NCI-H128 (cell line): ENCODE measurements around the gene CEP192.
A peak's percentile ranks its signal among the peaks of the same experiment; 100 is the strongest.
"Not testable (repeated sequence)": the region's sequence is repeated elsewhere in the genome, so short reads cannot be mapped to it uniquely, and the experiment has no call there.

ENCODE experiments used
- DNase-seq: peaks from one replicate; lab custom pipeline; 2025; ENCODE audit not compliant: unreplicated experiment; lab: John Stamatoyannopoulos, UW

The CEP192 gene, protein sequence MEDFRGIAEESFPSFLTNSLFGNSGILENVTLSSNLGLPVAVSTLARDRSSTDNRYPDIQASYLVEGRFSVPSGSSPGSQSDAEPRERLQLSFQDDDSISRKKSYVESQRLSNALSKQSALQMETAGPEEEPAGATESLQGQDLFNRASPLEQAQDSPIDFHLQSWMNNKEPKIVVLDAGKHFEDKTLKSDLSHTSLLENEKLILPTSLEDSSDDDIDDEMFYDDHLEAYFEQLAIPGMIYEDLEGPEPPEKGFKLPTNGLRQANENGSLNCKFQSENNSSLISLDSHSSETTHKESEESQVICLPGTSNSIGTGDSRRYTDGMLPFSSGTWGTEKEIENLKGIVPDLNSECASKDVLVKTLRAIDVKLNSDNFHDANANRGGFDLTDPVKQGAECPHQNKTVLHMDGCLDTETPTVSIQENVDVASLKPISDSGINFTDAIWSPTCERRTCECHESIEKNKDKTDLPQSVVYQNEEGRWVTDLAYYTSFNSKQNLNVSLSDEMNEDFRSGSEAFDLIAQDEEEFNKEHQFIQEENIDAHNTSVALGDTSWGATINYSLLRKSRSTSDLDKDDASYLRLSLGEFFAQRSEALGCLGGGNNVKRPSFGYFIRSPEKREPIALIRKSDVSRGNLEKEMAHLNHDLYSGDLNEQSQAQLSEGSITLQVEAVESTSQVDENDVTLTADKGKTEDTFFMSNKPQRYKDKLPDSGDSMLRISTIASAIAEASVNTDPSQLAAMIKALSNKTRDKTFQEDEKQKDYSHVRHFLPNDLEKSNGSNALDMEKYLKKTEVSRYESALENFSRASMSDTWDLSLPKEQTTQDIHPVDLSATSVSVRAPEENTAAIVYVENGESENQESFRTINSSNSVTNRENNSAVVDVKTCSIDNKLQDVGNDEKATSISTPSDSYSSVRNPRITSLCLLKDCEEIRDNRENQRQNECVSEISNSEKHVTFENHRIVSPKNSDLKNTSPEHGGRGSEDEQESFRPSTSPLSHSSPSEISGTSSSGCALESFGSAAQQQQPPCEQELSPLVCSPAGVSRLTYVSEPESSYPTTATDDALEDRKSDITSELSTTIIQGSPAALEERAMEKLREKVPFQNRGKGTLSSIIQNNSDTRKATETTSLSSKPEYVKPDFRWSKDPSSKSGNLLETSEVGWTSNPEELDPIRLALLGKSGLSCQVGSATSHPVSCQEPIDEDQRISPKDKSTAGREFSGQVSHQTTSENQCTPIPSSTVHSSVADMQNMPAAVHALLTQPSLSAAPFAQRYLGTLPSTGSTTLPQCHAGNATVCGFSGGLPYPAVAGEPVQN (N-terminal part only)

DNA sequence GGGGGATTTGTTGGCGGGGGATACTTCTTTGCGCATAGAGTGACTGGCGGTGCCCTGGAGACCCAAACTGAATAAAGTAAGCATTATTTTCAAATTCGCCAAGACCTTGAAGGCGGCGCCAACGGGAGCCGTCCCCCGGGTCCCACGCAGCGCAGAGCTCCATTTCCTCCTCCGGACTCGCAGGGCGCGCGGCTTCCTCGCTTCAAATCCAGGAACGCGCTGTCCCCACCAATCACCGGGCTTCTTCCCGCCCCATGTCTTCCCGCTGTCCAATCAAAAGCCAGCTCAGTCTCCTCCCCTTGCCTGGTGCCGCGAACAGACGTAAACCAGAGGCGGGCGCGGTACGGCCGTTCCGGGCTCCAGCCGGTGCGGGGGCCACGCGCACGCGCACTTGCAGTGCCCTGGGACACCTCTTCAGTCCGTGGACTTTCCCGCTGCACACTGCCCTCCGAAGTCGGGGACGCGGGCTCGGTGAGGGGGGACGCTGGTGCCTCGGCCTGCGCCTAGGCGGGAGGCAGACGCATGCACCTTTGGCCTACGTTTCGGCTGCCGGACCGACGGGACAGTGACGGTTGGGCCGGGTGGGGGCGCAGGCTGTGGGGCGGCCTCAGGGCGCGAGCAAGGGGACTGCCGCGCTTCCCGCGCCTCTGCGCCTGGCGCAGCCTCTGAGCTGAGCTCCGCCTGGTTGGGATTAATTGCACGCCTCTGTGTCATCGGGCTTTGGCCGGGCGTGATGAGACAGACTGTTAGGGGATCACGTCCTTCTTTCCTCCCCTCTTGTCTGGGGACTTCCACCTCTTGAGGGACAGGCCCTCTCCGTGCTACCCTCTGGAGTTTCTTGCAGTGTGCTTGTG lies at the start of gene CEP192:
TSS of gene CEP192 (plus strand) at position 396 of the 854 bp plus-strand sequence. CDS start 8,063 bp downstream, outside the sequence.
- DNase-seq, result peak; percentile 97

DNA sequence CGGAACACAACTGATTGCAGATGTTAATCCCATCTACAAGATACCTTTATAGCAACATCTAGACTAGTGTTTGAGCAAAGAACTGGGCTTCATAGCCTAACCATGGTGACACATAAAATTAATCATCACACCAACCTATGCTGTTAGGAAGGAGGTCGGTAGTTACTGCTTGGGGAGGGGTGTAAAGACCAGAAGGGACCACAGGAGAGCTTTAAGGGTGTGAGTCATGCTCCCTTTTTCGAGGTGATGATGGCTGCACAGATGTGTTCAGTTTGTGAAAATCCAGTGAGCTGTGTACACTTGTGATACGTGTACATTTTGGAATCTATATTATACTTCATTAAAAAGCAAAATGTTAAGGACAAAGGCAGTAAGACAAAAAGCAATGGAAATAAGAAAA lies 47.9 kb upstream of the CEP192 start:
- no peak for DNase-seq

DNA sequence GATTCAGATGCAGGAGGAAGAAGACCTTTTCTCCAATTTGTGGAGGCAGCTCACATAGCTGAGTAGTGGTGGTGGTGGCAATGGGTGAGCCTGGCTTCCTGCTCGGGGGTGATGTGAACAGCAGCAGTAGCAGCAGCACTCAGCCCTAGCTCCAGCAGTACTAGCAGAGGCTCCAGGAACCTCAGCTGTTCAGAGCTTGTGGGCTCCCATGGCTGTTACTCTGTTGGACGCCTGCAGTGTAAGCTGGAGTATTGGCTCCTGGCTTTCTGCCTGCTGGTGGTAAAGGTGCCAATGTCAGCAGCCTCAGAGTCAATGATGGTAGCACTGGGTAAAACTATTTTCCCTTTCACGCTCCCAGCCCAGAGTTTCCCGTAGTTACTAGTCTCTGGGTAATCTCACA lies 46.5 kb upstream of the CEP192 start:
- DNase-seq, result no peak

DNA sequence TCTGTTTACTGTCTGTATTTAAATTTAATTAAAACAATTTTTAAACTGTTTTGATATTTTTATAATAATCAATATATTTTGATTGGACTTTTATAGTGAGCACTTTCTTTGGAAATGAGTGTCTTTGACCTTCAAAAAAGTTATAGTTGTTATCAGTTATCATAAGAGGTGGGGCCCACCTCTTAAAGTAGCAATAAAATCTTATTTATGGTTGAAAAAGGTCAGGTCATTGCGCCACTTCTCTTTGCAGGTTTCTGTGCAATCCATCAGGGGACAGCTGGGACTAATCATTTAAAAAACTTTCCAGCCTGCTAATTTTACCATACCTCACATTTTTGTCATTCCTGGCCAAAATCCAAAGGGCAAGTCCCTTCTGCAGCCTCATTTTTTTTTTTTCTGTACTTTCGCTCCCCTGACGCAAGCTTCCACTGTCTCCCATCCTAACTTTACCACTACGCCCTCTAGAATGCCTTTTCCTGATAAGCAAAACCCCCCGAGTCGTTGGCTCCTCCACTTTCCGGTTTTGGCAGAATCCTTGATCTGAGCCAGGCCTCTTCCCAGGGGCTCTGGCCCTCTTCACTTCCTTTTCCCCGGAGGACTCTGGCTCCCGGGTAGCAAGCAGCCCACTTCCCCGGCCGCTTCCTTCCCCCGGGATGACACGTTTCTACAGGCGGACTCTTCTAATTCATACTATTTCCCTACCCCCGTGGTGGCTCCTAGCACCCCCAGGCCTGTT lies 44.4 kb upstream of the CEP192 start:
- no peak for DNase-seq

DNA sequence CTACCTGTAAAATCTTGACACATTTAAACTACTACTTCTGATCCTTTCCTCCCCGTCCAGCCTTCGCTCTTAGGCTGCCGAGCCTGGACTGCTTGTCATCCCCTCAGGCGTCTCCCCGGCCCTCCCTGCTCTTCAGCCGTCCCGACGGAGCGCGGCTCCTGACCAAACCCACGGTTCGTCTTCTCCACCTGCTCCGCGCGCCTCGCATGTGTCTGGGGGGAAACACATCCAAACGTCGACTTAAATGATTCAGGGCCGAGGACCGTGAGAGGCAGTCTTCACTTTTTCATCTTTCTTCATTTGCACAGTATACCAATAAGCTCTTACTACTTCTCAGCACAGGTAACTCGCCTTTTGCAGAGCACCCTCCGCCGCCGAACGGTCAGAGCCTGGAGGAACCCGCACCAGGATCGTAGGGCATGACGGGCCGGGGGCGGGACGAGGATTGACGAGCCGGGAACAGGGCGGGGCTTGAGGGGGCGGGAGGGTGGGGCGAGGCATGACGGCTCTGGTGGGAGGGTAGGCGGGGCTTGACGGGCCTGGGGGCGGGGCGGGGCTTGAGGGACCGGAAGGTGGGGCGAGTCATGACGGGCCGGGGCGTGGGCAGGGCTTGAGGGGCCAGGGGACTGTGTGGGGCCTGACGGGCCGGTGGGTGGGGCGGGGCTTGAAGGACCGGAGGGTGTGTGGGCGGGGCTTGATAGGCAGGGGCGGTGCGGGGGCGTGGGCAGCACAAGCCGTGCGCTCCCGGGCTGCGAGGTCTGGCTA lies 43.7 kb upstream of the CEP192 start, which contains the start of gene SEH1L:
TSS of gene SEH1L (plus strand) at position 727 of the 765 bp plus-strand sequence. CDS start 111 bp downstream, outside the sequence.
- peak; percentile 96 for DNase-seq

DNA sequence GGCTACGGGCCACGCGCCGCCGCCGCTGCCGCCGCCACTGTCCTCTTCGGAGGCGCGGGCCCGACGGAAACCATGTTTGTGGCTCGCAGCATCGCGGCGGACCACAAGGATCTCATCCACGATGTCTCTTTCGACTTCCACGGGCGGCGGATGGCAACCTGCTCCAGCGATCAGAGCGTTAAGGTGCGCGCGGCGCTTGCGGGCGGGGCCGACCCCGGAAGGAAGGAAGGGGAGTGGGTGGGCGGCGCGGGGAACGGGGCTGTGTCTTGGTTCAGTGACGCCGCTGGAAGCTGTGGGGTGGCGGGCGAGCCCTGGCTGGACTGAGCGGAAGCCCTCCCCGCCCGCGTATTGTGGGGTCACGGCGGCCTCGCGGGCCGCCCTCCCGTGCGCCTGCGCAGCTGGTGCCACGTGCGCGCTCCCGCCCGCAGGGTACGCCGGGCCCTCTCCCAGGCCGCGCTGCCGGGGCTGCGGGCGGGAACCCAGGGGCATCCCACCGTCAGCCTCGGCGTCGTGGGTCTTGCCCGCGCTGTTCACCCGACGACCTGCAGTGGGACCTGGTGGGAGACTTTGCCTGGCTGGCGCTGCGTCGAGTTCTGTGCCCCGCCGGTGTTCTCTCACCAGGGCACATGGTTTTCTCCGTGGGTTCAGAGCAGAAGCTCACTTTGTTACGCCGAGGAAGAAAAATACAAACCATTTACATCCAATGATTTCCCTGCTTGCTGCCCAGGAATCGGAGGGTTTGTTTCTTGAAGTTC lies 42.9 kb upstream of the CEP192 start:
- DNase-seq, result peak; percentile 53

DNA sequence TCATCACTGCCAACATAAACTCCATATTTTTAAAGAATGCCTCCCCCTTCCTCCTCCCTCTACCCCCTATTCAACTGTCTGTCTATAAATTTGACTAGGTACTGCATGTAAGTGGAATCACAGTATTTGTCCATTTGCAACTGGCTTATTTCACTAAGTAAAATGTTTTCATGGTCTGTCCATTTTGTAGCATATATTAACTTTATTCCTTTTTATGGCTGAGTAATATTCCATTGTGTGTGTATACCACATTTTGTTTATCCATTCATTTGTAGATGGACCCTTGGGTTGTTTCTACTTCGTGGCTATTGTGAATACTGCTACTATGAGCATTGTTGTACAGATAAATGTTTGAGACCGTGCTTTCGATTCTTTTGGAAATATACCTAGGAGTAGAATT lies 32.7 kb upstream of the CEP192 start:
- no peak for DNase-seq

DNA sequence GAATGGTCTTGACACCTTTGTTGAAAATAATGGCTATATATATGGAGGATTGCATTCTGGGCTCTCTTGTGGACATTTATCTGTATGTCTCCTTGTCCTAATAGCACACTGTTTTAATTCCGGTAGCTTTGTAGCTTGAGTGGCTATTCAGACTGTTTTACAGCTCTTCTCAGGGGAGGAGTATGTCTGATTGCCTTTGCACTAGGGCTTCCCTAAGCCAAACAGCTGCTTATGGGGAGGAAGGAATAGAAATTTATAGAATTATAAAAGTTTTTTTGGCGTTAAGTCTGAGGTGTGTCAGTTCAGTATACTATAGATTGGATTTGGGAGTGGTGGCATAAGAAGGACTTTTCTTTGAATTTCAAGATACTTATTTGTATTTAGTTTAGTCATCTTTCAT lies 30.8 kb upstream of the CEP192 start:
- no peak for DNase-seq

DNA sequence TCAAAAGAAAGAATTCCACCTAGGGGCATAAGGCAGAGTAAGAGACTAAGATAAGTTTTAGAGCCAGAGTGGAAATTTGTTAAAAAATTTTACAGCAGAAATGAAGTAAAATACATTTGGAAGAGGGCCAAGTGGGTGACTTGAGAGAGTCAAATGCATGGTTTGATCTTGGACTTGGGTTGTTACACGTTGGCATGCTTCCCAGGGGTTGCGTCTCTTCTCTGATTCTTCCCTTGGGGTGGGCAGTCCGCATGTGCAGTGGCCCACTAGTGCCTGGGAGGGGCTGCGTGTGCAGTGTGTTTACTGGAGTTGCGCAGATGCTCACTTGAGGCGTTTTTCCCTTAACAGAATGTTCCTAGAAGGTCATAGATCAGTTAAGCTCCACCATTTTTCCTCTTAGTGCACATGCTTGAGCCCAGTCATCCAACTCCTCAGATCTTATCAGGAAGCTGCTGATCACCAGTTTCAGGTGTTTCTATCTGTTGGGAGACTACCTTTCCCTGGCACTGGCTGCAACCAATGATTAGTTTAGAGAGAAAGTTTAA lies 30.2 kb upstream of the CEP192 start:
- no peak for DNase-seq

DNA sequence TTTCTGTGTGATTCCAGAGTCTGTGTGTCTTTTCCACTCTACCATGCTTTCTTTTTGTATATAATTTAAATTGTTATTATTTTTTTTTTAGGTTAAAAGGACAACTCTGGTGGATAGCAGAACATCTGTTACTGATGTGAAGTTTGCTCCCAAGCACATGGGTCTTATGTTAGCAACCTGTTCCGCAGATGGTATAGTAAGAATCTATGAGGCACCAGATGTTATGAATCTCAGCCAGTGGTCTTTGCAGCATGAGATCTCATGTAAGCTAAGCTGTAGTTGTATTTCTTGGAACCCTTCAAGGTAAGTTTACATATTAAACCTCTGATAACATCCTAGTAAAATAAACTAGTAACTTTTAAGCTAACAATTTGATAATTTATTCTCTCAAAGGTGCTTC lies 28.1 kb upstream of the CEP192 start:
- DNase-seq, result no peak

DNA sequence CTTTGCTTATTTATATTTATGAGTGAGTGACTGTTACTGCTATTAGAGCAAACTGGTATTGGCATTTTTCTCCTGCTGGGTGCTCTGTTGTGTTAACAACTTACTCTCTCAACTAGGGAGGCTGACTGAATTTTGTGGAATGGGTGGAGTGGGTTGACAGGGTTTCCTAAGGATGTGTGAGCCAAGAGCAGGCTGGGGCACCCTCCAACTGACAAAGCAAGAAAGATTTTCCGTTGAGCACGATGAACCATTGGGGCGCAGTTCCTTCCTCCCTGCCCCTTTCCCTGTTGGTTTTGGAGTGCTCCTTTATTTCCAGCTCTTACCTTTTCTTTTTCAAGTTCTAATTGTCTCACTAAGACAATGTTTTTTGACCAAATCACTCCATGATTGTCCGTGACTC lies 23.0 kb upstream of the CEP192 start:
- DNase-seq, result no peak

DNA sequence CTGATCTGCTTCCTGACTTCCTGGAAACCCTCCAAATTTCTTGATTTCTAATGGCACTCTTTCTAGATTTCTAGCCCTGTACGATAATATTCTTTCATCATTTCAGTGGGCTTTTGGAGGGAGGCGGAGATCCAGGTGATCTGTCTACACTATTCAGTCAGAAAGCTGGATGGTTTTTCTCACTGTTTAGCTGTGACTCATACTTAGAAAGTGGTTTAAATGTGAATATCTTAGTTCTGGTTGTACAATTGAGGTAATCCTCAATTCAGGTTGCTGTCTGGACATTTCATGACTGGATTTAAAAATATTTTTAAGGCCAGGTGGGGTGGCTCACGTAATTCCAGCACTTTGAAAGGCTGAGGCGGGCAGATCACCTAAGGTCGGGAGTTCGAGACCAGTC lies 22.5 kb upstream of the CEP192 start:
- DNase-seq, result no peak

DNA sequence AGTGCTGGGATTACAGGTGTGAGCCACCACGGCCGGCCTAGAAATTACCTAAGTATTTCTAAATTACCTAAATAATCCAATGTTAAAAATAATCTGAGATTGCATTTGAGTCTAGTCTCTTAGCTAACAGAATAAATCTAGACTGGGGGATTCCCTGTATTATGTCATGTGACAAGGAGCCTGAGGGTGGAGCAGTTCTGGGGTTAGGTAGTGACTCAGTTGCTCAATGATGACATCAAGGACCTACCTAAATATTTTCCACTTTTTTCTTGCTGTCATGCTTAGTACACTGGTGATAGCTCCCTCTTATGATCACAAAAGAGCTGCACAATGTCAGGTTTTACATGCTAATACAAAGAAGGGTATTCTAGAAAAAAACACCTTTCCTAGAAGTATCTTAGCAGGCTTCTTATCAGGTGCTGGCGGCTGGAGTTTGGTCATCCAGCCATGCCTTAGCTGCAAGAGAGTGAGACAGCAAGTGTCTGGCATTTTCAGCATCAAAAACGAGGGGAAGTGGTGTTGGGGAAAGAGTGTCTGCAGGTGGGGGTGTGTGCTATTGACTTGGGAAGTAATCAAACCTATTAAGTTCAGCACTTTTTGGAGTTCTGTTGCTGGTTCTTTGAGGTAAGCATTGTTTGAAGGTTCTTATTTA lies 17.5 kb upstream of the CEP192 start:
- DNase-seq, result no peak

DNA sequence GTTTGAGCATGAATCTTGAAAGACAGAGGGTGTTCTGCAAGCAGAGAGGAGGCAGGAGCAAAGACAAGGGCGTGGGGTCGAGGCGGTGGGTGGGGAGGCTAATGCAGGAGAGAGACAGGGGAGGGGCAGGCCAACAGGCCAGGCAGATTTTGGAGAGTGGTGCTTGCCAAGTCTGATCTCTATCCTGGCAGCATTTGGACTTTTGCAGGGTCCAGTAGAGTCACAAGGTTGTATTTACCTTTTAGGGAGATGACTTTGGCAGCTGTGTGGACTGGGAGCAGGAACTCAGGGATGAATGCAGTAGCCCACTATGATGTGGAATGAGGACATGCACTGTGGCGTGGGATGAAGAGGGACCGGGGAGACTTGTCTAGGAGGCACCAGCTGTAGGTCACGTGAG lies 15.7 kb upstream of the CEP192 start:
- DNase-seq, result no peak

DNA sequence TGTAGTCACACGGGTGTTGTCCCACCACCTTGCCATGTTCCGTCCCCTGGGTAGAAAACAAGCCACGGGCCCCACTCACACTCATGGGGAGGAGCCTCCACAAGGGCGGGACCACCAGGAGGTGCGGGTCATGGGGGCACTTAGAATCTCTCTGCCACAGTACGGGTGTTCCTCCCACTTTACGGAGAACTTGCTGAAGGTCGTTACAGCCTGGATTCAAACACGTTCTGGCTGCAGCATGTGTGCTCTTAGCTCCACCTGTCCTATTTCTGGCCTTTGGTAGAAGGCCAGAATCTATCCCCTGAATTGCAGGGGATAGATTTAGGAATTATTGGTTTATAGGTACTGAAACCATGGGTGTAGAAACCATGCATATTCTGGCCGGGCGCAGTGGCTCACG lies 14.9 kb upstream of the CEP192 start:
- DNase-seq, result no peak

DNA sequence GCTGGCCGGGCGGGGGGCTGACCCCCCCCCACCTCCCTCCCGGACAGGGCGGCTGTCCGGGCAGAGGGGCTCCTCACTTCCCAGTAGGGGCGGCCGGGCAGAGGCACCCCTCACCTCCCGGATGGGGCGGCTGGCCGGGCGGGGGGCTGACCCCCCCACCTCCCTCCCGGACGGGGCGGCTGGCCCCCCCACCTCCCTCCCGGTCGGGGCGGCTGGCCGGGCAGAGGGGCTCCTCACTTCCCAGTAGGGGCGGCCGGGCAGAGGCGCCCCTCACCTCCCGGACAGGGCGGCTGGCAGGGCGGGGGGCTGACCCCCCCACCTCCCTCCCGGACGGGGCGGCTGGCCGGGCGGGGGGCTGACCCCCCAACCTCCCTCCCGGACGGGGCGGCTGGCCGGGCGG lies 11.1 kb upstream of the CEP192 start:
- not testable (repeated sequence) for DNase-seq

DNA sequence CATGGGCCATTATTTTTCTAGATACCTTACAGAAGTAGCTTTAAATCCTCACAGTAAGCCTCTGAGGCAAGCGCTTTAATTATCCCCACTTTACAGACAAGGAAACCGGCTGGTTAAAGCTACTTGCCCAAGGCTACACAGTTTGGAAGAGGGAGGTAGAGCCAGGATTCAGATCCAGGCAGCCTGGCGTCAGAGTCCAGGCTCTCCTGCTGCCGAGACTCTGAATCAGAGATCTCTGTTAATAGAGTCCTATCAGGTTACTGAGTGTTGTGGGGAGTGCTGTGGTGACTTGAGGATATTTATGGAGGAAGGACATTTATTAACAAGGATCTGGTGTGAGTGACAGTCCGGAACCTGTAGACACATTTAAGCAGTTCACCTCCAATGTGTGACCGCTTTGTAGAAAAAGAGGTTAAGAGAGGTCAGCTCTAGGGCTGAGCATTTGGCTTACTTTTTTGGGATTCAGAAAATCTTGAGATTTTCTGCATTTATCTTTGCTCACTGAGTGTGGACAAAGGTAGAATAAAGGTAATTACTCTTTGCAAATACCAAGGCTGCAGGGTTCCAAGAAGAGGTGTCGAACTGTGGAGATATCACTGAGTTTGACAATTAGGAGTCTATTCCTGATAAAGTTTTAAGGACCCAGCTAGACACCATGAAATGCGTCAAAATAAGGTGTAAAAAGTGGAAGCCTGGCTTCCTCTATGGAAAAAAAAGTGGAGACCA lies 1.6 kb upstream of the CEP192 start:
- DNase-seq, result no peak
